Hepatocyte (in vitro differentiated cells): Measurements from ENCODE around the gene SLC39A10.

Experiments
- EZH2 ChIP-seq: fragments of 200-600 bp; sonication (generic); IDR thresholded peaks from 2 replicates; pipeline ENCODE4 v1.6.1; 2016; ENCODE audit warnings: antibody characterized with exemption, mild to moderate bottlenecking, borderline replicate concordance
- EZH2phosphoT487 ChIP-seq: fragments of 200-600 bp; sonication (generic); IDR thresholded peaks from one replicate; pipeline ENCODE4 v1.6.1; 2018; ENCODE audit warnings: antibody characterized with exemption, mild to moderate bottlenecking, low read depth, moderate library complexity; ENCODE audit not compliant: unreplicated experiment, severe bottlenecking
- TF ChIP-seq, protein P1 (sequence below): fragments of 200-600 bp; sonication (generic); IDR thresholded peaks from 2 replicates; pipeline ENCODE4 v1.5.1; 2016; ENCODE audit warnings: antibody characterized with exemption, mild to moderate bottlenecking; ENCODE audit not compliant: poor library complexity

DNA sequence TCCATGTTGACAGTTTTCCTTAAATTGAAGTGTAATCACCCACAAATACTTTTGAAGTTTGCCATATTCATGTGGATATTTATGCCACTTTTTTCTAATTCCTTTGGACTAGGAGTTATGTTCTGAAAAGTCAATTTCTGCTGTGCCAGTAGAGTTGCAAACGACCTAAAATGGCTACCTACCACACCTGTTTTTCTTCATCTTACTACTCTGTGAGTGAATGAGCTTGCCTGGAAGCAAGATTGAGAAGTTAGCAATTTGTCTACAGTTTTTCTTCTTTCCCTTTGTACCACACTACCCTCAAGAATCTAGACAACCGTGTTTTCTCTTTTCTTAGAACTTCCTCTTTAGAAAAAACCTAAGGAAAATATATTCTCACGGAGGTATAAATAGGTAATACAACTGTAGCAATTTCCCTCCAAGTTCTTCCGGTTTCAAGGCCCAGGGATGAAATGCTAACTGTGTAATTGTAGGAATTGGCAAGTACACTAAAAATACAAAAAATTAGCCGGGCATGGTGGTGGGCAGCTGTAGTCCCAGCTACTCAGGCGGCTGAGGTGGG, 7.3 kb upstream of the SLC39A10 start:
- TF ChIP-seq, protein P1, sequence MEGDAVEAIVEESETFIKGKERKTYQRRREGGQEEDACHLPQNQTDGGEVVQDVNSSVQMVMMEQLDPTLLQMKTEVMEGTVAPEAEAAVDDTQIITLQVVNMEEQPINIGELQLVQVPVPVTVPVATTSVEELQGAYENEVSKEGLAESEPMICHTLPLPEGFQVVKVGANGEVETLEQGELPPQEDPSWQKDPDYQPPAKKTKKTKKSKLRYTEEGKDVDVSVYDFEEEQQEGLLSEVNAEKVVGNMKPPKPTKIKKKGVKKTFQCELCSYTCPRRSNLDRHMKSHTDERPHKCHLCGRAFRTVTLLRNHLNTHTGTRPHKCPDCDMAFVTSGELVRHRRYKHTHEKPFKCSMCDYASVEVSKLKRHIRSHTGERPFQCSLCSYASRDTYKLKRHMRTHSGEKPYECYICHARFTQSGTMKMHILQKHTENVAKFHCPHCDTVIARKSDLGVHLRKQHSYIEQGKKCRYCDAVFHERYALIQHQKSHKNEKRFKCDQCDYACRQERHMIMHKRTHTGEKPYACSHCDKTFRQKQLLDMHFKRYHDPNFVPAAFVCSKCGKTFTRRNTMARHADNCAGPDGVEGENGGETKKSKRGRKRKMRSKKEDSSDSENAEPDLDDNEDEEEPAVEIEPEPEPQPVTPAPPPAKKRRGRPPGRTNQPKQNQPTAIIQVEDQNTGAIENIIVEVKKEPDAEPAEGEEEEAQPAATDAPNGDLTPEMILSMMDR: no peak
- TF ChIP-seq EZH2: no peak
- no peak for TF ChIP-seq EZH2phosphoT487
